ENCODE results near the gene ASPRV1. TPM values are rescaled to one million over a fixed set of nuclear protein-coding genes. Genes with fewer than 3 reads are reported as not detected.

ASPRV1 gene
- total RNA-seq, 2 experiments from 2014 or later: 0.41 to 0.59 TPM

- CTCF ChIA-PET: no interaction called here
- Mint-ChIP-seq H3K4me3 (no peak overlapping the region), H3K36me3 (ENCODE audit: low read depth) (no peaks in the 10 kb centered on the region)
Observed at GRCh38 chr2:69985216-69985615, 23.8 kb upstream of the ASPRV1 start.

GRCh38 chr2:69983392-69983966 lies 22.0 kb upstream of the ASPRV1 start:
- H3K4me3 Mint-ChIP-seq: no peak overlapping the region

More at GRCh38 chr2:69985216-69985615, 23.8 kb upstream of the ASPRV1 start:
- Mint-ChIP-seq H3K27me3 (ENCODE audit: low read depth) (no peaks in the 10 kb centered on the region), H3K4me1 (ENCODE audit: low read depth) (peaks cover 3% of the 10 kb centered on the region), H3K9me3 (no peaks in the 10 kb centered on the region), H3K27ac (no peak overlapping the region)
- intact Hi-C loops (cut with micrococcal nuclease): loop anchor here (5.0 kb wide), 1 partner anchor 157 kb away; no protein-coding TSS in a partner anchor
- no peak for DNase-seq

GRCh38 chr2:69979902-69980807 lies 18.7 kb upstream of the ASPRV1 start:
- no peak for DNase-seq
- intact Hi-C loops (cut with micrococcal nuclease): no loop called here
- H3K27ac Mint-ChIP-seq: no peak overlapping the region
- H3K9me3 Mint-ChIP-seq: no peaks in the 10 kb centered on the region
- CTCF ChIA-PET: no interaction called here
- H3K4me1 Mint-ChIP-seq (ENCODE audit: low read depth): peaks cover 12% of the 10 kb centered on the region
- H3K36me3 Mint-ChIP-seq (ENCODE audit: low read depth): no peaks in the 10 kb centered on the region
- no peaks in the 10 kb centered on the region for H3K27me3 Mint-ChIP-seq (ENCODE audit: low read depth)
- H3K4me3 Mint-ChIP-seq: no peak overlapping the region

More at GRCh38 chr2:69983392-69983966, 22.0 kb upstream of the ASPRV1 start:
- Mint-ChIP-seq H3K36me3 (ENCODE audit: low read depth) (no peaks in the 10 kb centered on the region), H3K9me3 (no peaks in the 10 kb centered on the region), H3K27ac (no peak overlapping the region), H3K4me1 (ENCODE audit: low read depth) (peaks cover 3% of the 10 kb centered on the region), H3K27me3 (ENCODE audit: low read depth) (no peaks in the 10 kb centered on the region)
- CTCF ChIA-PET: no interaction called here
- intact Hi-C loops (cut with micrococcal nuclease): no loop called here
- DNase-seq: no peak

GRCh38 chr2:69977906-69978482 lies 16.6 kb upstream of the ASPRV1 start:
- intact Hi-C loops (cut with micrococcal nuclease): no loop called here
- no peak for DNase-seq
- Mint-ChIP-seq H3K4me3 (no peak overlapping the region), H3K4me1 (ENCODE audit: low read depth) (peaks cover 12% of the 10 kb centered on the region), H3K27ac (no peak overlapping the region), H3K9me3 (no peaks in the 10 kb centered on the region), H3K27me3 (ENCODE audit: low read depth) (no peaks in the 10 kb centered on the region), H3K36me3 (ENCODE audit: low read depth) (no peaks in the 10 kb centered on the region)
- CTCF ChIA-PET: no interaction called here

- no peaks in the 10 kb centered on the region for H3K27me3 Mint-ChIP-seq (ENCODE audit: low read depth)
- H3K9me3 Mint-ChIP-seq: no peaks in the 10 kb centered on the region
- H3K4me1 Mint-ChIP-seq (ENCODE audit: low read depth): peaks cover 12% of the 10 kb centered on the region
- intact Hi-C loops (cut with micrococcal nuclease): no loop called here
- DNase-seq: no peak
- CTCF ChIA-PET: no interaction called here
- H3K27ac Mint-ChIP-seq: no peak overlapping the region
- H3K4me3 Mint-ChIP-seq: no peak overlapping the region
- no peaks in the 10 kb centered on the region for H3K36me3 Mint-ChIP-seq (ENCODE audit: low read depth)
Observed at GRCh38 chr2:69977186-69977585, 15.8 kb upstream of the ASPRV1 start.

- Mint-ChIP-seq H3K27ac (no peak overlapping the region), H3K4me1 (ENCODE audit: low read depth) (peaks cover 12% of the 10 kb centered on the region), H3K9me3 (no peaks in the 10 kb centered on the region), H3K27me3 (ENCODE audit: low read depth) (no peaks in the 10 kb centered on the region), H3K36me3 (ENCODE audit: low read depth) (no peaks in the 10 kb centered on the region), H3K4me3 (no peak overlapping the region)
- intact Hi-C loops (cut with micrococcal nuclease): no loop called here
- CTCF ChIA-PET: no interaction called here
- DNase-seq: no peak
Observed at GRCh38 chr2:69975853-69976462, 14.5 kb upstream of the ASPRV1 start.

GRCh38 chr2:69975136-69975852 lies 13.9 kb upstream of the ASPRV1 start:
- DNase-seq: no peak
- H3K9me3 Mint-ChIP-seq: no peaks in the 10 kb centered on the region
- H3K27me3 Mint-ChIP-seq (ENCODE audit: low read depth): no peaks in the 10 kb centered on the region
- CTCF ChIA-PET: no interaction called here
- H3K4me1 Mint-ChIP-seq (ENCODE audit: low read depth): peaks cover 12% of the 10 kb centered on the region
- intact Hi-C loops (cut with micrococcal nuclease): no loop called here
- H3K36me3 Mint-ChIP-seq (ENCODE audit: low read depth): no peaks in the 10 kb centered on the region
- no peak overlapping the region for H3K4me3 Mint-ChIP-seq
- H3K27ac Mint-ChIP-seq: no peak overlapping the region

- Mint-ChIP-seq H3K36me3 (ENCODE audit: low read depth) (no peaks in the 10 kb centered on the region), H3K9me3 (no peaks in the 10 kb centered on the region), H3K27me3 (ENCODE audit: low read depth) (no peaks in the 10 kb centered on the region), H3K4me3 (no peak overlapping the region), H3K27ac (no peak overlapping the region), H3K4me1 (ENCODE audit: low read depth) (peaks cover 12% of the 10 kb centered on the region)
- CTCF ChIA-PET: interaction anchor here (0.7 kb wide), 1 partner anchor 88 kb away, joined by 3 read pairs; no protein-coding TSS in a partner anchor
- DNase-seq: no peak
- intact Hi-C loops (cut with micrococcal nuclease): no loop called here
Observed at GRCh38 chr2:69973335-69973735, 11.9 kb upstream of the ASPRV1 start.

- CTCF ChIA-PET: no interaction called here
- no peak for DNase-seq
- Mint-ChIP-seq H3K4me3 (no peak overlapping the region), H3K9me3 (no peaks in the 10 kb centered on the region), H3K27ac (no peak overlapping the region), H3K4me1 (ENCODE audit: low read depth) (peaks cover 12% of the 10 kb centered on the region), H3K27me3 (ENCODE audit: low read depth) (no peaks in the 10 kb centered on the region), H3K36me3 (ENCODE audit: low read depth) (no peaks in the 10 kb centered on the region)
- intact Hi-C loops (cut with micrococcal nuclease): no loop called here
Observed at GRCh38 chr2:69972822-69973221, 11.4 kb upstream of the ASPRV1 start.

GRCh38 chr2:69969991-69970390 lies 8.6 kb upstream of the ASPRV1 start:
- CTCF ChIA-PET: no interaction called here
- no peaks in the 10 kb centered on the region for H3K4me1 Mint-ChIP-seq (ENCODE audit: low read depth)
- no peaks in the 10 kb centered on the region for H3K36me3 Mint-ChIP-seq (ENCODE audit: low read depth)
- intact Hi-C loops (cut with micrococcal nuclease): no loop called here
- no peak for DNase-seq
- H3K27ac Mint-ChIP-seq: no peak overlapping the region
- H3K9me3 Mint-ChIP-seq: no peaks in the 10 kb centered on the region
- H3K27me3 Mint-ChIP-seq (ENCODE audit: low read depth): no peaks in the 10 kb centered on the region
- no peak overlapping the region for H3K4me3 Mint-ChIP-seq

GRCh38 chr2:69969126-69969983 lies 7.9 kb upstream of the ASPRV1 start:
- intact Hi-C loops (cut with micrococcal nuclease): no loop called here
- Mint-ChIP-seq H3K4me1 (ENCODE audit: low read depth) (peaks cover 4% of the 10 kb centered on the region), H3K9me3 (no peaks in the 10 kb centered on the region), H3K36me3 (ENCODE audit: low read depth) (no peaks in the 10 kb centered on the region), H3K4me3 (no peak overlapping the region), H3K27me3 (ENCODE audit: low read depth) (no peaks in the 10 kb centered on the region), H3K27ac (no peak overlapping the region)
- DNase-seq: no peak
- CTCF ChIA-PET: no interaction called here

Data from activated naive CD4-positive, alpha-beta T cell treated with anti-CD3 and anti-CD28 coated beads for 36 hours (primary cell).